HG03095 (cell line): ENCODE measurements around the gene APOA5.
"Not testable (repeated sequence)": the region's sequence is repeated elsewhere in the genome, so short reads cannot be mapped to it uniquely, and the experiment has no call there.

Experiments used
- ATAC-seq: cut with Tn5 transposase; IDR thresholded peaks from one replicate; pipeline ENCODE4 v1.9.1; 2021; ENCODE audit warnings: moderate library complexity; ENCODE audit not compliant: unreplicated experiment

The APOA5 gene

GRCh38 chr11:116801662-116802061 is 10.0 kb upstream of the APOA5 start:
- not testable (repeated sequence) for ATAC-seq

GRCh38 chr11:116800610-116801009 is 8.9 kb upstream of the APOA5 start:
- no peak for ATAC-seq

GRCh38 chr11:116798368-116798767 is 6.7 kb upstream of the APOA5 start:
- no peak for ATAC-seq

GRCh38 chr11:116797816-116798215 is 6.1 kb upstream of the APOA5 start:
- ATAC-seq: no peak

- no peak for ATAC-seq
These were observed 4.9 kb upstream of the APOA5 start for GRCh38 chr11:116796548-116796947.

GRCh38 chr11:116794851-116795250 is 3.2 kb upstream of the APOA5 start:
- no peak for ATAC-seq

- no peak for ATAC-seq
These were observed 2.1 kb upstream of the APOA5 start for GRCh38 chr11:116793772-116794097.

- ATAC-seq: no peak
These were observed 1.4 kb upstream of the APOA5 start for GRCh38 chr11:116792869-116793771.

GRCh38 chr11:116792144-116792868 is 627 bp upstream of the APOA5 start:
- ATAC-seq: no peak

- ATAC-seq: no peak
These were observed 472 bp downstream of the APOA5 start for GRCh38 chr11:116791002-116791812.

- ATAC-seq: no peak
These were observed 1.3 kb downstream of the APOA5 start for GRCh38 chr11:116790167-116791001.

GRCh38 chr11:116788975-116789374 is 2.7 kb downstream of the APOA5 start:
- ATAC-seq: no peak

- no peak for ATAC-seq
These were observed 3.1 kb downstream of the APOA5 start for GRCh38 chr11:116788534-116788933.

- ATAC-seq: peak; percentile 85
These were observed 3.7 kb downstream of the APOA5 start, which contains the start of gene ZPR1 for GRCh38 chr11:116787786-116788486. ZPR1 (minus strand) TSS chr11:116788023; CDS start chr11:116787990, 33 bp downstream.

- ATAC-seq: no peak
These were observed 4.3 kb downstream of the APOA5 start for GRCh38 chr11:116787436-116787785.

- ATAC-seq: no peak
These were observed 4.7 kb downstream of the APOA5 start for GRCh38 chr11:116786966-116787365.

- ATAC-seq: no peak
These were observed 5.4 kb downstream of the APOA5 start for GRCh38 chr11:116786326-116786725.

- no peak for ATAC-seq
These were observed 9.0 kb downstream of the APOA5 start for GRCh38 chr11:116782728-116783127.

GRCh38 chr11:116778556-116778955 is 13.1 kb downstream of the APOA5 start:
- ATAC-seq: no peak

- ATAC-seq: no peak
These were observed 14.6 kb downstream of the APOA5 start for GRCh38 chr11:116777056-116777455.
